Natural killer cell treated with Interleukin-12 subunit alpha and Interleukin-12 subunit beta and Interleukin-15 and Interleukin-18, amount 100 ng/mL, for 72 hours (primary cell): ENCODE measurements around the gene GLT8D2. TPM values are rescaled to one million over a fixed set of nuclear protein-coding genes. Genes with fewer than 3 reads are reported as not detected.

ENCODE experiments used
- ATAC-seq, 2 donors: fragments of 150-1000 bp; cut with Tn5 transposase in 1 of 2; sonication (Bioruptor Pico), chemical (Tn5 transposase) in 1 of 2; 2 replicates each; pipeline ENCODE4 v1.10.0; 2021
- DNase-seq: peaks from one replicate; pipeline ENCODE4 v3.0.0; 2022; ENCODE audit warnings: low spot score
- H3K27ac Mint-ChIP-seq, 2 donors: 1 replicate in 1 of 2; 2 replicates in 1 of 2; pipeline ENCODE4 v1.8.0; 2022; ENCODE audit warnings: mixed read lengths in 2 of 2, mild to moderate bottlenecking in 1 of 2, moderate library complexity in 1 of 2
- H3K27me3 Mint-ChIP-seq, 2 donors: 1 replicate in 1 of 2; 2 replicates in 1 of 2; pipeline ENCODE4 v1.8.0; 2022; ENCODE audit warnings: mixed read lengths in 2 of 2
- H3K36me3 Mint-ChIP-seq: one replicate; pipeline ENCODE4 v1.8.0; 2022; ENCODE audit warnings: mixed read lengths
- H3K4me1 Mint-ChIP-seq, 2 donors: 1 replicate in 1 of 2; 2 replicates in 1 of 2; pipeline ENCODE4 v1.8.0; 2022; ENCODE audit warnings: low read depth in 2 of 2, mixed read lengths in 2 of 2, mild to moderate bottlenecking in 1 of 2
- H3K4me3 Mint-ChIP-seq: one replicate; pipeline ENCODE4 v1.8.0; 2022; ENCODE audit warnings: mixed read lengths
- H3K9me3 Mint-ChIP-seq: 2 replicates; pipeline ENCODE4 v1.8.0; 2022; ENCODE audit warnings: mixed read lengths
- total RNA-seq, 2 donors: library from RNA; stranded (reverse); gene quantifications; one replicate each; pipeline ENCODE4 v1.2.3, GENCODE V29; 2022

Gene GLT8D2
- total RNA-seq, 2 donors from 2014 or later, result 0.33 TPM; not detected in 1

GRCh38 chr12:103966736-103967135 lies 83.3 kb downstream of the GLT8D2 start:
- no peak for ATAC-seq
- Mint-ChIP-seq H3K9me3 (no peaks in the 10 kb centered on the region), H3K27ac (peak overlapping the region; percentile 96 to 98), H3K27me3 (no peaks in the 10 kb centered on the region), H3K36me3 (peaks cover 7% of the 10 kb centered on the region), H3K4me3 (peak overlapping the region; percentile 87), H3K4me1 (peaks cover 37 to 41% of the 10 kb centered on the region in 2 donors)
- DNase-seq, result no peak

DNA sequence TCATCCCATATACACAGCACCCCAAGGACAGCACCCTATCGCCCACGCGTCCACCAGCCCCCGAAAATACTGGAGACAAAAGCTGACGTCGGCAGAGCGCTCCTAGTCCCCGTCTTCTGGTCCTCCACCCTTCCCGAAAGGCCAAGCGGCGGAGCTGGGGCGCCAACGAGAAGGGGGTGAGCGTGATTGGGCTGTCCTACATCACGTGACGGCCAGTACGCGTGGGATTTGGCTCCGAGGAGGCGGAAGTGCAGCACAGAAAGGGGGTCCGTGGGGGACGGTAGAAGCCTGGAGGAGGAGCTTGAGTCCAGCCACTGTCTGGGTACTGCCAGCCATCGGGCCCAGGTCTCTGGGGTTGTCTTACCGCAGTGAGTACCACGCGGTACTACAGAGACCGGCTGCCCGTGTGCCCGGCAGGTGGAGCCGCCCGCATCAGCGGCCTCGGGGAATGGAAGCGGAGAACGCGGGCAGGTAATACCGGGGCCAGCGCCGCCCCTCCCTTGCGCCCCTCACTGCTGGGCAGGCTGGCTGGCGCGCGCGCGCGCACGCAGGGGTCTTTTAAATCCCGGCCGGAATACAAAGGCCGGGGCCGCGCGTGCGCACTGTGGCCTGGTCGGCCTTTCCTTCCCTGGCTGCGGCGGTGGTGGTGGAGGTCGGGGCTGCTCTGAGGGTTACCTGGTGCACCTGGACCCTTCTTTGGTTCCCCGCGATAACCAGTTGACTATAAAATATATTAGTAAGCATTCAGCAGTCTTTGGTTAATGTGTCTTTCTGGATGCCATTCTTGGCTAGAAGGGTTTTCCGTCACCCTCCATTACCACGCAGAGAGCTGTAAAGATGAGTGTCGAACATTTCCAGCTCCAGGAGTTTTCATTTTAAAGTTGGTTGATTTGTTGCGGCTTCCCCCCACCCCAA lies 84.1 kb downstream of the GLT8D2 start, which contains the start of gene TDG:
Gene TDG, plus strand, starts transcription at position 283 of the 915 bp plus-strand sequence. Its CDS starts 166 bp downstream, at position 449.
- no peaks in the 10 kb centered on the region for H3K9me3 Mint-ChIP-seq
- peak; percentile 99 for ATAC-seq
- H3K4me3 Mint-ChIP-seq, result peak within 1 kb of the TSS; percentile 87
- DNase-seq, result peak; percentile 99
- peak within 1 kb of the TSS; percentile 96 to 98 for H3K27ac Mint-ChIP-seq
- peaks cover 33 to 35% of the 10 kb centered on the region in 2 donors for H3K4me1 Mint-ChIP-seq
- H3K27me3 Mint-ChIP-seq, result no peaks in the 10 kb centered on the region
- H3K36me3 Mint-ChIP-seq, result peaks cover 7% of the 10 kb centered on the region

- no peak for ATAC-seq
- H3K4me1 Mint-ChIP-seq, result peaks cover 33 to 35% of the 10 kb centered on the region in 2 donors
- H3K36me3 Mint-ChIP-seq, result peaks cover 7% of the 10 kb centered on the region
- no peaks in the 10 kb centered on the region for H3K27me3 Mint-ChIP-seq
- no peak for DNase-seq
- H3K4me3 Mint-ChIP-seq, result peak overlapping the region; percentile 87
- no peaks in the 10 kb centered on the region for H3K9me3 Mint-ChIP-seq
- H3K27ac Mint-ChIP-seq, result peak overlapping the region; percentile 96 to 98
These were observed 84.8 kb downstream of the GLT8D2 start for GRCh38 chr12:103965255-103965589.

- DNase-seq, result no peak
- Mint-ChIP-seq H3K27me3 (no peaks in the 10 kb centered on the region), H3K9me3 (no peaks in the 10 kb centered on the region), H3K36me3 (peaks cover 7% of the 10 kb centered on the region), H3K27ac (peak overlapping the region; percentile 96 to 98), H3K4me3 (peak overlapping the region; percentile 87), H3K4me1 (peaks cover 33 to 35% of the 10 kb centered on the region in 2 donors)
- ATAC-seq, result no peak
These were observed 85.2 kb downstream of the GLT8D2 start for GRCh38 chr12:103964805-103965204.

DNA sequence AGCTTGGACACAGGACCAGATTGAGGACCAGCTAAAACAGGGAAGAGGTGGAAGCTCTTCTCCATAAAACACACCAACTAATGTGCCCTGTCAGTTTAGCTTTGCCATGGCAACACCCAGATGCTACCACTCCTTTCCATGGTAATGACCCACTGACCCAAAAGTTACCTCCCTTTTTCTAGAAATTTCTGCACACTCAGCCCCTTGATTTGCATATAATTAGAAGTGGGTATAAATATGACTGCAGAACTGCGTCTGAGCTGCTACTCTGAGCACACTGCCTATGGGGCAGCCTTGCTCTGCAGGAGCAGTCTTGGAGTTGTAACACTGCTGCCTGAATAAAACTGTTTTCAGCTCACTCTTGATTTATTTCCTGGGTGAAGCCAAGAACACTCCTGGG lies 87.5 kb downstream of the GLT8D2 start:
- Mint-ChIP-seq H3K9me3 (no peaks in the 10 kb centered on the region), H3K27me3 (no peaks in the 10 kb centered on the region), H3K36me3 (no peaks in the 10 kb centered on the region), H3K4me3 (no peak overlapping the region), H3K27ac (no peak overlapping the region), H3K4me1 (peaks cover 16 to 32% of the 10 kb centered on the region in 2 donors)
- DNase-seq (no peak), ATAC-seq (no peak)

DNA sequence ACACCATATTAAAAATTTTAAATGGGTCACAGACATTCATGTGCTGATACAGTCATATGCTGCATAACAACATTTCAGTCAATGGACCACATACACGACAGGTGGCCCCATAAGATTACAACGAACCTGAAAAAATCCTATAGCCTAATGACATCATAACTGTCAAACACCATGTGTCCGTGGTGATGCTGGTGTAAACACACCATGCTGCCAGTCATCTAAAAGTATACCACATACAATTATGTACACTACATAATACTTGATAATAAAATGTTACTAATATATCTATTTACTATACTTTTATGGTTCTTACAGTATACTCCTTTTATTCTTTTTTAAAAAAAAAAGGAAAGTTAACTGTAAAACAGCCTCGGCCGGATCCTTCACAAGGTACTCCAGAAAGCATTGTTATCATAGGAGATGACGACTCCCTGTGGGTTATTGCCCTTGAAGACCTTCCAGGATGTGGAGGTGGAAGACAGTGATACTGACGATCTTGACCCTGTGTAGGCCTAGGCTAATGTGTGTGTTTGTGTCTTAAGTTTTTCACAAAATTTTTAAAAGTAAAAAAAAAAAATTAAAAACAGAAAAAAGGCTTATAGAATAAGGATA lies 89.3 kb downstream of the GLT8D2 start:
- H3K4me1 Mint-ChIP-seq, result peaks cover 23 to 35% of the 10 kb centered on the region in 2 donors
- no peaks in the 10 kb centered on the region for H3K27me3 Mint-ChIP-seq
- H3K4me3 Mint-ChIP-seq, result no peak overlapping the region
- no peak for DNase-seq
- ATAC-seq, result no peak
- no peak overlapping the region for H3K27ac Mint-ChIP-seq
- peaks cover 7% of the 10 kb centered on the region for H3K36me3 Mint-ChIP-seq
- H3K9me3 Mint-ChIP-seq, result no peaks in the 10 kb centered on the region

GRCh38 chr12:103958621-103959020 lies 91.4 kb downstream of the GLT8D2 start:
- ATAC-seq, result no peak
- Mint-ChIP-seq H3K36me3 (peaks cover 17% of the 10 kb centered on the region), H3K27me3 (no peaks in the 10 kb centered on the region), H3K4me1 (peaks cover 24 to 31% of the 10 kb centered on the region in 2 donors), H3K27ac (peak overlapping the region; percentile 11 to 60), H3K9me3 (no peaks in the 10 kb centered on the region), H3K4me3 (peak overlapping the region; percentile 45)
- no peak for DNase-seq

DNA sequence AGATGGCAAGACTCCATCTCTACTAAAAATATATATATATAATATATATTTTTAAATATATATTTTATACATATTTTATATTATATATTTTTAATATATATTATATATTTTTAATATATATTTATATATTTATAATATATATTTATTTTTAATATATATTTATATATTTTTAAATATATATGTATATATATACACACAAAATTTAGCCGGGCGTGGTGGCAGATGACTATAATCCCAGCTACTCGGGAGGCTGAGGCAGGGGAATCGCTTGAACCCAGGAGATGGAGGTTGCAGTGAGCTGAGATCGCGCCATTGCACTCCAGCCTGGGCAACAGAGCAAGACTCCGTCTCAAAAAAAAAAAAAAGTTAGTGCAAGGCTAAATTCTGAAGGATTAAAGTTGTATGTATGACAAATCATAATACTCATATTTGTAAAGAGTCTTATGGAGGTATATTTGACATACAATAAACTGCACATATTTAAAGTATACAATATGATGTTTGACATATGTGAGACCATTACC lies 92.1 kb downstream of the GLT8D2 start:
- Mint-ChIP-seq H3K27me3 (no peaks in the 10 kb centered on the region), H3K27ac (peak overlapping the region; percentile 92 to 99), H3K36me3 (peaks cover 23% of the 10 kb centered on the region), H3K9me3 (no peaks in the 10 kb centered on the region), H3K4me3 (peak overlapping the region; percentile 98), H3K4me1 (peaks cover 25 to 38% of the 10 kb centered on the region in 2 donors)
- DNase-seq (no peak), ATAC-seq (no peak)

GRCh38 chr12:103956509-103957027 lies 93.4 kb downstream of the GLT8D2 start:
- Mint-ChIP-seq H3K9me3 (no peaks in the 10 kb centered on the region), H3K4me1 (peaks cover 30 to 51% of the 10 kb centered on the region in 2 donors), H3K27me3 (no peaks in the 10 kb centered on the region), H3K4me3 (peak overlapping the region; percentile 98), H3K27ac (peak overlapping the region; percentile 92 to 99), H3K36me3 (peaks cover 28% of the 10 kb centered on the region)
- DNase-seq, result no peak
- ATAC-seq, result peak; percentile 28 to 73

GRCh38 chr12:103955811-103956508 lies 94.0 kb downstream of the GLT8D2 start:
- Mint-ChIP-seq H3K36me3 (peaks cover 28% of the 10 kb centered on the region), H3K9me3 (no peaks in the 10 kb centered on the region), H3K27ac (peak overlapping the region; percentile 92 to 99), H3K27me3 (no peaks in the 10 kb centered on the region), H3K4me3 (peak overlapping the region; percentile 98), H3K4me1 (peaks cover 30 to 51% of the 10 kb centered on the region in 2 donors)
- DNase-seq (no peak), ATAC-seq (no peak)

GRCh38 chr12:103952497-103952896 lies 97.5 kb downstream of the GLT8D2 start:
- peaks cover 34 to 57% of the 10 kb centered on the region in 2 donors for H3K4me1 Mint-ChIP-seq
- H3K9me3 Mint-ChIP-seq, result no peaks in the 10 kb centered on the region
- peak overlapping the region; percentile 33 to 51 for H3K27ac Mint-ChIP-seq
- H3K27me3 Mint-ChIP-seq, result no peaks in the 10 kb centered on the region
- peak overlapping the region; percentile 64 for H3K4me3 Mint-ChIP-seq
- ATAC-seq (peak in 1 of 2 donors; percentile 65), DNase-seq (no peak)
- peaks cover 47% of the 10 kb centered on the region for H3K36me3 Mint-ChIP-seq

DNA sequence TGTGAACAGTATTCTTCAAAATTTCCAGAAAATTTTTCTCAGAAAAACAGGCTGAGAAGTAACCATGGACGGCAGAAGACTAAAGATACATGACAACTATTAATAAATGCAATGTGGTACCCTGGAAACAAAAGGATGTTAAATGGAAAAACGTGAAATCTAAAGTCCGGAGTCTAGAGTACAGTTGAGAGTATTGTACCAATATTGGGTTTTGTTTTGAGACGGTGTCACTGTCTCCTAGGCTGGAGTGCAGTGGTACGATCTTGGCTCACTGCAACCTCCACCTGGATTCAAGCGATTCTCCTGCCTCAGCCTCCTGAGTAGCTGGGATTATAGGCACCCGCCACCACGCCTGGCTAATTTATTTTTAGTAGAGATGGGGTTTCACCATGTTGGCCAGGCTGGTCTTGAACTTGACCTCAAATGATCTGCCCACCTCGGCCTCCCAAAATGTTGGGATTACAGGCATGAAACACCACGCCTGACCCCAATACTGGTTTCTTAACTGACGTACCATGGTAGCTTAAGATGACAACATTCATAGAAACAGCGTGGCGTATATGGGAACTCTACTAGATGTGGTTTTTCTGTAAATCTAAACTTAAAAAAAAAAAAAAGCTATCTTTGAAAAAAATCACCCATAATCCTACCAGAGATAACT lies 101.1 kb downstream of the GLT8D2 start:
- DNase-seq (no peak), ATAC-seq (no peak)
- Mint-ChIP-seq H3K4me1 (peaks cover 18 to 42% of the 10 kb centered on the region in 2 donors), H3K27ac (peak overlapping the region; percentile 17 to 74), H3K36me3 (peaks cover 59% of the 10 kb centered on the region), H3K9me3 (no peaks in the 10 kb centered on the region), H3K4me3 (no peak overlapping the region), H3K27me3 (no peaks in the 10 kb centered on the region)
